IMR-90 (cell line): Measurements from ENCODE around the gene OSBPL9. TPM values are rescaled to one million over a fixed set of nuclear protein-coding genes. Genes with fewer than 3 reads are reported as not detected.

Experiments
- ATAC-seq: fragments of 200-7000 bp; cut with Tn5 transposase; 2 replicates; pipeline ENCODE4 v1.9.1; 2020; ENCODE audit warnings: low read depth, mild to moderate bottlenecking, moderate library complexity
- BruUV-seq: library from RNA; stranded (reverse); fragments of 400-500 nt; replicated peaks from 2 replicates; lab custom pipeline; 2021; lab: Mats Ljungman, UMichigan
- CTCF ChIA-PET: fragments of 300-600 bp; formaldehyde crosslinking; extraction: SDS; loops from one replicate; lab custom pipeline; 2021; ENCODE audit warnings: antibody characterized with exemption; lab: Yijun Ruan, JAX
- POLR2A ChIA-PET: fragments of 300-600 bp; sonication (Branson Sonifier 250); formaldehyde crosslinking; loops from one replicate; lab custom pipeline; 2022; ENCODE audit warnings: antibody characterized with exemption; ENCODE audit not compliant: unreplicated experiment; lab: Charles Lee
- DNase-seq: peaks from one replicate; pipeline ENCODE4 v3.0.0; 2013
- H2AFZ ChIP-seq: replicated peaks from 2 replicates; pipeline ENCODE3; 2013; ENCODE audit warnings: low read length, mild to moderate bottlenecking; ENCODE audit not compliant: poor library complexity
- H2AK5ac ChIP-seq: 2 replicates; pipeline ENCODE4 v1.6.1; 2013; ENCODE audit warnings: low read depth, low read length, inconsistent platforms
- H2AK9ac ChIP-seq: replicated peaks from 2 replicates; pipeline ENCODE3; 2013; ENCODE audit warnings: mild to moderate bottlenecking, low read depth, low read length, moderate library complexity; ENCODE audit not compliant: poor library complexity
- H2BK120ac ChIP-seq: 2 replicates; pipeline ENCODE4 v1.6.1; 2013; ENCODE audit warnings: low read depth, low read length, inconsistent platforms
- H2BK15ac ChIP-seq: 3 replicates; pipeline ENCODE4 v1.6.1; 2013; ENCODE audit warnings: low read depth, low read length, inconsistent platforms
- H2BK20ac ChIP-seq: 2 replicates; pipeline ENCODE4 v1.6.1; 2013; ENCODE audit warnings: low read depth, mild to moderate bottlenecking, inconsistent platforms, low read length, moderate library complexity
- H2BK5ac ChIP-seq: 2 replicates; pipeline ENCODE4 v1.6.1; 2013; ENCODE audit warnings: mild to moderate bottlenecking, low read depth, low read length, inconsistent platforms; ENCODE audit not compliant: poor library complexity, severe bottlenecking
- H3K14ac ChIP-seq: replicated peaks from 2 replicates; pipeline ENCODE4 v1.6.1; 2013; ENCODE audit warnings: low read depth, low read length, inconsistent platforms
- H3K18ac ChIP-seq: 2 replicates; pipeline ENCODE4 v1.6.1; 2013; ENCODE audit warnings: low read depth, low read length, control low read depth
- H3K23ac ChIP-seq: 2 replicates; pipeline ENCODE4 v1.6.1; 2013; ENCODE audit warnings: low read depth, low read length, inconsistent platforms
- H3K27ac ChIP-seq: 2 replicates; pipeline ENCODE4 v1.5.1; 2013; ENCODE audit warnings: mild to moderate bottlenecking, control low read depth, low read length; ENCODE audit not compliant: insufficient read depth
- H3K27me3 ChIP-seq: 2 replicates; pipeline ENCODE4 v1.6.1; 2013; ENCODE audit warnings: low read length; ENCODE audit not compliant: control insufficient read depth, insufficient read depth
- H3K36me3 ChIP-seq: 2 replicates; pipeline ENCODE4 v1.6.1; 2013; ENCODE audit warnings: low read length, mixed read lengths; ENCODE audit not compliant: control insufficient read depth, insufficient read depth
- H3K4ac ChIP-seq: 2 replicates; pipeline ENCODE4 v1.6.1; 2013; ENCODE audit warnings: low read depth, low read length, inconsistent platforms
- H3K4me1 ChIP-seq: 2 replicates; pipeline ENCODE4 v1.6.1; 2013; ENCODE audit warnings: low read length, mixed read lengths; ENCODE audit not compliant: control insufficient read depth, insufficient read depth
- H3K4me2 ChIP-seq: 2 replicates; pipeline ENCODE4 v1.6.1; 2013; ENCODE audit warnings: low read depth, mild to moderate bottlenecking, control low read depth, low read length, moderate library complexity
- H3K4me3 ChIP-seq: 2 replicates; pipeline ENCODE4 v1.5.1; 2013; ENCODE audit warnings: low read depth, mild to moderate bottlenecking, control low read depth, low read length, moderate library complexity; ENCODE audit not compliant: insufficient read depth
- H3K56ac ChIP-seq: 2 replicates; pipeline ENCODE4 v1.6.1; 2013; ENCODE audit warnings: low read length, inconsistent platforms; ENCODE audit not compliant: insufficient read depth; ENCODE audit errors: extremely low read depth
- H3K79me1 ChIP-seq, 2 experiments: 2 replicates each; pipeline ENCODE4 v1.6.1; 2013; ENCODE audit warnings: low read length in 2 of 2, inconsistent platforms in 1 of 2, low read depth in 1 of 2
- H3K9ac ChIP-seq: 2 replicates; pipeline ENCODE4 v1.6.1; 2013; ENCODE audit warnings: low read depth, low read length, control low read depth
- H3K9me1 ChIP-seq: 2 replicates; pipeline ENCODE4 v1.6.1; 2013; ENCODE audit warnings: low read length, inconsistent platforms; ENCODE audit not compliant: insufficient read depth
- H3K9me3 ChIP-seq: 2 replicates; pipeline ENCODE4 v1.6.1; 2013; ENCODE audit warnings: low read length; ENCODE audit not compliant: control insufficient read depth, insufficient read depth
- H4K20me1 ChIP-seq: 2 replicates; pipeline ENCODE4 v1.6.1; 2013; ENCODE audit warnings: low read length, inconsistent platforms; ENCODE audit not compliant: insufficient read depth
- H4K5ac ChIP-seq: 2 replicates; pipeline ENCODE4 v1.6.1; 2013; ENCODE audit warnings: mild to moderate bottlenecking, low read depth, low read length, control low read depth
- H4K8ac ChIP-seq, 2 experiments: 2 replicates each; pipeline ENCODE4 v1.6.1; 2013; ENCODE audit warnings: low read depth in 2 of 2, low read length in 2 of 2, control low read depth in 1 of 2, inconsistent platforms in 1 of 2
- H4K91ac ChIP-seq: 2 replicates; pipeline ENCODE4 v1.6.1; 2013; ENCODE audit warnings: low read depth, low read length, inconsistent platforms; ENCODE audit not compliant: insufficient read depth
- BHLHE40 ChIP-seq: fragments of 150-350 bp; IDR thresholded peaks from 2 replicates; pipeline ENCODE4 v1.6.1; 2016; ENCODE audit warnings: mild to moderate bottlenecking, low read depth, low read length
- CTCF ChIP-seq: conservative IDR thresholded peaks from 2 replicates; pipeline ENCODE4 v1.5.1; 2012; ENCODE audit warnings: mild to moderate bottlenecking, low read depth, low read length, improper control_type of control experiment
- WGBS, 2 experiments: methylation state at CpG; one replicate each; pipeline versions ENCODE4 v1.1.5 to v1.1.7; 2013; ENCODE audit warnings: missing lambda C conversion rate in 2 of 2; ENCODE audit not compliant: insufficient read length in 1 of 2; ENCODE audit errors: extremely low coverage in 2 of 2; 5-methylcytosine and 5-hydroxymethylcytosine counted together
- dilution Hi-C: fragments of 300-500 bp; cut with HindIII; formaldehyde crosslinking; loops from one replicate; pipeline ENCODE4 v1.14.3; 2018; ENCODE audit warnings: low sequenced_read_pairs; ENCODE audit not compliant: unreplicated experiment
- in situ Hi-C: fragments of 300-500 bp; cut with MboI; formaldehyde crosslinking; loops from 3 replicates; pipeline ENCODE4 v1.14.3; 2019; ENCODE audit warnings: low sequenced_read_pairs, inconsistent platforms, mixed read lengths
- intact Hi-C: fragments of 100-400 bp; cut with micrococcal nuclease; formaldehyde crosslinking; loops from 2 replicates; pipeline ENCODE4 v1.10.0; 2022
- polyA plus RNA-seq, 3 experiments: library from polyadenylated mRNA; depleted of rRNA; stranded (reverse); fragments of >200 nt; gene quantifications; 2 replicates each; pipeline ENCODE4 v1.2.3, GENCODE V29; 2012; ENCODE audit warnings: low replicate concordance in 1 of 3
- total RNA-seq: library from RNA; depleted of rRNA; stranded (reverse); fragments of >200 nt; gene quantifications from 2 replicates; pipeline ENCODE4 v1.2.3, GENCODE V29; 2012

Gene OSBPL9
- total and polyA plus RNA-seq, 2 of the 4 experiments (the other 2 are of a cell fraction): 51.4 to 127 TPM

GRCh38 chr1:51686450-51686849, 69.6 kb downstream of the OSBPL9 start:
- Histone ChIP-seq H4K8ac (no peak overlapping the region), H4K20me1 (peaks cover 9% of the 10 kb centered on the region; the same call in 1 of the 2 replicates), H3K14ac (no peak overlapping the region; the same call in 1 of the 2 replicates), H3K4me1 (peaks cover 5% of the 10 kb centered on the region), H3K27ac (no peak overlapping the region), H2BK5ac (no peak overlapping the region), H3K9me3 (no peaks in the 10 kb centered on the region), H4K91ac (no peak overlapping the region), H3K4me3 (no peak overlapping the region), H3K4me2 (no peak overlapping the region), H2BK120ac (peak overlapping the region; percentile 30), H2AK9ac (peak overlapping the region; percentile 34), H3K79me1 (peaks cover 12 to 51% of the 10 kb centered on the region in 2 experiments), H3K4ac (peak overlapping the region; percentile 16; the same call in 1 of the 2 replicates), H3K27me3 (no peaks in the 10 kb centered on the region), H3K9ac (no peak overlapping the region), H3K9me1 (peaks cover 4% of the 10 kb centered on the region), H4K5ac (no peak overlapping the region), H3K36me3 (no peaks in the 10 kb centered on the region), H3K56ac (no peak overlapping the region), H3K23ac (peak overlapping the region; percentile 1; the same call in 1 of the 2 replicates), H2BK20ac (peak overlapping the region; percentile 37; the same call in 1 of the 2 replicates), H2BK15ac (no peak overlapping the region), H2AK5ac (peak overlapping the region; percentile 60), H2AFZ (no peak overlapping the region), H3K18ac (no peak overlapping the region)
- WGBS, 2 experiments: no CpG with 5 or more reads among the region's 2 CpGs
- BruUV-seq: no TSS peak
- peak; percentile 94 for TF ChIP-seq BHLHE40
- TF ChIP-seq CTCF: no peak
- DNase-seq (peak; percentile 78), ATAC-seq (no peak)
- ChIA-PET CTCF (interaction anchor here (1.6 kb wide), 1 partner anchor 17 kb away, joined by 3 read pairs; no protein-coding TSS in a partner anchor), POLR2A (no interaction called here)
- dilution Hi-C loops: no loop called here
- intact Hi-C loops: no loop called here
- in situ Hi-C loops: no loop called here
